MV-4-11 (cell line): ENCODE measurements around the gene ALDH1A2.
A peak's percentile ranks its signal among the peaks of the same experiment; 100 is the strongest.

Experiments
- DNase-seq: peaks from one replicate; lab custom pipeline; 2025; lab: John Stamatoyannopoulos, UW

The ALDH1A2 gene

DNA sequence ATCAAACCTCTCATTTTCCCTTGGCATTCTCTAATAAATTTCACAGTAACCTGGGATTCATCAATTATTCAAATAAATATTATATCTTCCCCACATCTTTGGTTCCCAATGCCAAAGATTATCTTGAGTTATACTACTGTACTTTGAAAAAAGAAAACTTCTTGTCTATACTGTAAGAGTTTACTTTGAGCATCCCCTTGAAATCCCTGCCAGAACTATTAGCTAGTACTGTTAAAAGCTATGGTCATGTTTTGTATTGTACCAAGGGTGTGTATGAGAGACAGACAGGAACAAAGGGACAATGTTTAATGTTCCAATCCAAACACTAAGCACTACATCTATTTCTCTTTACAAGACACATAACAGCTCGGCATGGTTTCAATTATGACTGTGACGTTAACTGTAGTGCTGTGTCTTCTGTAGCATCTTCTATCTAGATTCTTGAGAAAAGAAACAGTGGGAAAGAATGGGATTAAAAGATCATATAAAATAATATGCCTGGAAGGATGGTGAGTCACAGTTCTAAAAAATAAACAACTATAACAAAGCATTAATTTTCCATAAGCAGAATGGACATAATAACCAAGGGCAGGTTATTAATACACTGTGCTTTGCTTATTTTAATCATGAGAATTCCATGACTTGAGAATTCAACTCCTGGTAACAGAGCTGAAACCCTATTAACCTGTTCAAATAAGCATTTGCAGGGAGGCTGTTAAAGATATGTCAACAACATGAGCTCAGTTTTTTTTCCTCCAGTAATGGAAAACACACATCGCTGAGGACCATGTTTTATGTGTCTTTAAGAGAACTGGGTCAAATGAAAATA is 71.1 kb downstream of the ALDH1A2 start:
- DNase-seq: no peak

DNA sequence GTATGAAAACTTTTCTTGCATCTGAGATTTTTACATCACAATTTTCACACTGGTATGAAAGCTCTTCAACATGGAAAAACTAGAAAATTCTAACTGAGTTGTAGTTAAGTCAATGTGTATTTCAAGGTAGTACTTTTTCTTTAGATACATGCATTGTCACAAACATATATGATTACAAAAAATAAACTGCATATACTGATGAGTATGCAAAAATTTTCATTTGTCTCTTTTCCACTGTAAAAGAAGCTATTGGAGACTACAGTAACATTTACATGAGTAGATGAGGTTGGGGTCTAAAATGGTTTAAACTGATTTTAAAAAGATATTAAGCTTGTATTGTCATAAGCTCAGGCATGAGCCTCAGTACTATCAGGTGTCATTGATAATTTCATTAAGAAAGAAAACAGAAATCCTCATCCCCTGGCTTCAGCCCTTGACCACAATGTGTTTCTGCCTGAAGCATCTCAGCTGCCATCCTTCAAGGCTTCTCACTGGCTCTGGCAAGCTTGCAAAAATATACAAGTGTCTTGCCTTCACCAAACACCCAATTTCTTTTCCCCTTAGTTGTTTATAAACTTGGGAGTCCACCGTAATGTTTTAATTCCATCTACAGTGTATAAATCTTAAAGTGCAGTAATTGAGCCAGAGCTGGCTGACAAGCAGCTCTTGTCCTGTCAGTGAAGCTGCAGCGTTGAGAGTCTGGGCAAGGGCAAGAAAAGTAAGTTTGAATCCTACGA is 71.9 kb downstream of the ALDH1A2 start:
- DNase-seq: no peak

DNA sequence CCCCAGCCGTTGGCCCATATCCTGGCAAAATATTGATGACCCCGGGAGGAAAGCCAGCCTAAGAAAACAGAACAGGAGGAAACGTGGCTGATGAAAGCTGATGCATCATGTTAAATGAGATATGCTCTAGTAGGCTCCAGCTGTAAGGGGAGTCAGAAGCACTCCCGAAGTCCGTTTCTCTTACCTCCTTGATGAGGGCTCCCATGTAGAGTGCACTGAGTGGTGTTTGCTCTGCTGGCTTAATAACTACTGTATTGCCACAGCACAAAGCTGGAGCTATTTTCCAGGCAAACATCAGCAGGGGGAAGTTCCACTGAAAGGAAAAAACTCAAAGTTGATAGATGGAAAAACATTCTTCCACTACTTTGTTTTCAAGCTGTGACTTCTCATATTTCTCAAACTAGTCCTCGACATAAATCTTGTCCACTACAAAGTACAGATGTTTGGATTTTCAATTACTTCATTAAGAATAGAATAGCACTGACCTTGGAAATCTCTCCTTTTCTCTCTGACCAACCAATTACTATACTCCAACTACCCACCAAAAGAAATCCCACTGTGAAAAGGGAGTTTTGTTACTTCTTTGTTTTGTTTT is 72.7 kb downstream of the ALDH1A2 start:
- no peak for DNase-seq

DNA sequence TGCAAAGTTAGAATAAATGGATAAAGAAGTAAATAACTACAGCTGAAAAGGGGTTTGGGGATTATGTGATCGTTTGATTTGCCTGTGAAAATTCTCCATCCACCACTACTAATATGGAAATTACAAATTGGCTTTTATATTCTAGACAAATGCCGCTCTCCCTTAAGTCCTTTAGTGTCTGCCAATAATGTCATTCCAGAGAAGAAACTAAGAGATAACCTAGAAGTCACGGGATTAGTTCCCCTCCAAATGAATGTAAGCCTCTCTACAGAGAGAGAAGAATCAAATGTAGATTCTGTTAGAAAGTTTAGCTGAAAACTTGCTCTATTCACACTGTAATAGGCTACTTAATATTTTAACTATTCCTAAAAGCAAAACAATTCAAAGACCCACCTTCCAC is 92.0 kb downstream of the ALDH1A2 start:
- no peak for DNase-seq

DNA sequence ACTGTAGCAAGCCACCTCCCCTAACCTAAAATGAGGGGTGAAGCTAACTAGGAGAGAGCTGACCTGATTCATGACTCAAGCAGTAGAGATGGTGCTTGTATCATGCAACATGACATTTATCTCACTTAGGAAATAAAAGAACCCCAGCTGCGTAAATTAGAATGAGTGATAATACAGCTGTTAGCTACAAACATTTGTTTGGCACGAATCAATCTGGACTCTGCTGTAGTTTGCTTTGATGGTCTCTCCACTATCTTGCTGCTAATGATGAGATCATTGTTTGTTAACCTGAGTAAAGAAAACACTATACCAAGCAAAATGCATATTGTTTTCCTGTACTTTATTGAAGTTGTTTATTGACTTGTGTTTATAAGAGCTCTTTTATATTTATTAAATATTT is 92.6 kb downstream of the ALDH1A2 start:
- DNase-seq: no peak

DNA sequence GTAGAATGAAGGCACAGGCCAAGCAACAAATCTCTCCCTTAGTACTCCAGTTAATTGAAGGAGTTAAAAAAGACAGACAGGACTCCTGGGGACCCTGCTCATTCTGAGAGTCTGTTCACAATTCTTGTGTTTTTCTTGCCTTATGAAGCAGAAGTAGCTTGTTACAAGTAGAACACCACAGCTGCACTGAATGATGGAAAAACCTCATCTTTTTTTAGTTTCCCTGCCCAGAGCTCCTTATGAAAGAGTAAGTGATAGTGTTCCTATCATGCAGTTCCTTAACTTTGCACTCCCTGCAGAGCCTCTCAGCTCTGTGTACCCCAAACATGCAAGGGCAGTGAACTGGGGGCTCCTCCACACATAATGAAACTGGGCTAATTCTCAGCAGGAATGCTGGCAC is 95.5 kb downstream of the ALDH1A2 start:
- no peak for DNase-seq

DNA sequence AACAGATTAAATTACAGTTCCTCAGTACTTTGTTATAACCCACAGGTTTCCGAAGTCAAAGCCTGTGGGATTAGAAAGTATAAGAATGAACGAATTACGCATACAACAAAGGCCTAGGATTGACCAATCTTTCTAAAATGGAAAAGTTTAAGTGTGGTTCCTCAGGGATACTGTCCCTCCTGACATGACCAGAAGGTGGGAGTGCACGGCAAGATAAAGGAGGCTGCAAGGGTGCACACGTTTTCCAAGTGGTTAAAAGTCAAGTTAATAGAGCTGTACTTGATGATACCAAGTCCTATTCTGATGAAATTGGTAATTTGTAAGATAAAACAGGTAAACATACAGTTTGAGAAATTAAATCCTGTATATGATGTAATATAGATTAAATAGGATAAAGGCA is 96.2 kb downstream of the ALDH1A2 start:
- no peak for DNase-seq

DNA sequence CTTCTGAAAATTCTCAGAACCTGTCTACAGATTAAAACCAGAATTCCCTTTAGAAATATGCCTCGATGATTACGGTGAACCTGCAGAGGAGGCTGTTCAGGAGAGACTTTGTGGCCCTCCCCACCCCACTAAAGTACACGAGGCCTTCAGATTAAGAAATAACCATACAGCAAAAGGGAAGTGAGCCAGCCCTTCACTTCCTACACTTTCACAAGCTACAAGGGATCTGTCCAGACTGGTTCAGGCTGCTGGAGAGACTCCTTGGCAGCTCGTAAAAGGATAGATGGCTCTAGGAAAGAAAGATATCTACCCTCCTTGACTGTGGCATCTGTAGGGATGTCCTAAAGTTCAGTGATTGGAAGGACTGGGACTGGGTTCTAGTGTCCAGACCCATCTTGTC is 102.6 kb downstream of the ALDH1A2 start:
- DNase-seq: peak; percentile 55

DNA sequence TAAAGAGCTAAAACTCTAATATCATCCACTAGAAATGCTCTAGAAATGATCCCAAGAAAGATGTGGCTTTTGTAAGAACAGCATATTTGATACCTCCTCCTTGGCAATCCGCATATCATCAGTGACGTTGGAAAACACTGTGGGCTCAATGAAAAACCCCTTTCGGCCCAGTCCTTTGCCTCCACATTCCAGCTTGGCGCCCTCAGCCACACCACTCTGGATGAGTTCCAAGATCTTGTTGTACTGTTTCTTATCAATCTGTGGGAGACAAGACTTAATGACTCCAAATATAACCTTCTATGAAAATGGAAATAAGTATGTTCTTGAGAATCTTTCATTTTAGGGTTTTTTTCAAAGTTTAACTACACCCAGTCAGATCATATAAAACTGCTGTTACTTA is 103.6 kb downstream of the ALDH1A2 start:
- DNase-seq: no peak

DNA sequence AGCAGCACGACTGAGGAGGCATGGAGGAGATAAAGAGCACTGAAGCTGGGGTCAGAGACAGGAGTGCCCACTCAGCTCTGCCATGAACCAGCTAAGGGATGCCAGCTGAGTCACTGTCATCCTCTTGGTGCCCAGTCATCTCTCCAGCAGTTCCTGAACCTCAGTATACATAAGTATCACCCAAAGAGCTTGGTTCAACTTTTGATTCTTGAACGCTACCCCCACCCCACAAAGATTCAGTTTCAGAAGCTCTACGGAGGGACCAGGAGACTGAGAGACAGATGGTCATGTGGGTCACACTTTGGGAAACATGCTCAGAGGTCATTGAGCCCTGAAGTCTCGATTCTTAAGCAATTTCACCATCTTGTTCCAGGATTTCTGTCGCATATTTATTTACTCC is 108.4 kb downstream of the ALDH1A2 start:
- no peak for DNase-seq

DNA sequence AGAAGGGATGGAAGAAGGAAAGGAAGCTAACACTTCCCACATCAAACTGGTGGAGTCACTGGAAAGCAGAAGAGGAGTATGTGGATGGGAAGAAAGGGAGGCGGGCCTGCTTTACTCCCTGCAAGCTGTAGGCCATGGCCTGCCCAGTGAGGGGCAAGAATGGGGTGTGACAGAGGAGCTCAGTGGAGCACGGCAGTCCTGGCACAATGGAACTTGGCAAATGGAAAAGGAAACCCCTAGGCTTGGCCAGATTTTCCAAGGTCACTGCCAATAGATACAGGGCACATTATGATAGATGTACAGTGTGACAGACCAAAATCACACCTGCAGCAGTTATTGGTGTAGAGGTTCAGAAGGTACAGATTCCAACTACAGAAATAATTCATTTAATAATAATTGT is 111.6 kb downstream of the ALDH1A2 start:
- DNase-seq: no peak

DNA sequence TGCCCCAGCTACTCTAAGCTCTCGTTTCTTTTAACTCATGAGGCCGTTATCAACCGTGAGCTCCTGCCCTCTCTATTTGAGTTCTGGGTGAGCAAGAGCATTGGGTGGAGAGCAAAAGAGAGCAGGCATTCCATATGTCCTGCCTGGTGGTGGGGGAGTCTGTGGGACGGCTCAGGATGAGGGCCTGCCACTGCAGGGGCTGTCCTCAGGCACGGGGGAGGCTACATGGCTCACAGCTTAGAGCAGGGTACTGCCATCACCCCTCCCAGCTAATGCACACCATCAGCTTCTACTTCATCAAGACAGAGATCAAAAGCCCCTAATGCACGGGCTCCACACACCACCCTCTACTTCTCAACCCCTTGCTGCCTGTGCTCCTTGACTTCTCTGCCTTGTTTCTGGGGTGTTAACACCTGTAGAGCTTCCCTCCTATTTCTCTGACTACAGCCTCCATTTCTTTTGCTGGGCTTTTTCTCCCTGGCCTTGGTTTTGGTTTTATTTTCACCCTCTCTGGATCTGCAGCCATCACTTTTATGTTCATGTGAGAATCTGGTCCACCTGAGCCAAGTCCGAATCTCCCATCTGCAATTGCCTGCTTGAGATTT is 114.1 kb downstream of the ALDH1A2 start:
- no peak for DNase-seq

DNA sequence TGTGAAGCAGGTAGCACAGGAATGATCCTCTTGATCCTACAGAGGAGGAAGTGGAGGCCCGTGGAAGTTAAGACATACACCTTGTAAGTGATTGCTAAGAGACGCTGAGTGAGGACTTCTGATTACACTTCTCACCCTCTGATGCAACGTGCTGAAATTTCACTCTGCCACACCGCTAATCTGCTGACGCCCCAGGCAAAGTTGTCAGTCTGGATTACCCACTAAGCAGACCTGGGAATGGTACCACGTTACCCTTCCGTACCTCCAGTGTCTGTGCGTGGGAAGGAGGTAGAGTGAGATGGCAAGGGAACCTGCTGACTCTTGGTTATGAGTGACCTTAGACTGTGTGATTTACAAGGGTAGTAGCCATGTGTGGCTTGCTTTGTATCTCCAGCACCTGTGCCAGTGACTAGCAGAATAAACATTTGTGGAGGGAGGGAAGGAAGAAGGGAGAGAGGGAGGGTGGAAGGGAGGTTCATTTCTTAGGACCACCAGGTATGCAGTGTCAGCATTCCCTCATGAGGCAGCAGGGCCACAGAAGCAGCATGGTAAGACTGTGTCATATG is 115.0 kb downstream of the ALDH1A2 start:
- DNase-seq: no peak

DNA sequence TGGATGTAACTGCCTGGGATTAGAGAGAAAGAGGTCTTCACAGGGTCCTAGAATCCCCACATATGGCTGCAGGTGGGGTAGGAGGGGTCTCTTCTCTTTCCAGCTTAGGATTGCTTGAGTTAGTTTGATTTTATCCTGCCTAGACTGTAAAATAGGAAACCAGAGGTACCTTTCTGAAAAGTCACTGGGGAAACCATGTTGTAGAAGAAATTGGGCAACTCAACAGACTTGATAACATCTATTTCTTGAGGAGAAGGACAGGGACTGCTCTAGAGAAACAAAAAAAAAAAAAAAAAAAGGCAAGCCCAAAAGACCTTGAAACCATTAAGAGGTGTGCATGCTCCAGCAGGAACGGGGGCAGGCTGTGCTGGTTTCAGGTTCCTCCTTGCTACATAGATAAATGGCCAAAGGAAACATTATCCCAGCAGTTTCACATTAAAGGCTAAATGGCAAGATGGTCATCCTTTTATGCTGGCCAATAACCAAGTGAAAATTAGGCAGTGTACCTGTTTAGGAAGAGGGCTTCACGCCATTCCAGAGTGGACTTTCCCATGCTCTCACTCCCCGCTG is 116.1 kb downstream of the ALDH1A2 start:
- no peak for DNase-seq

DNA sequence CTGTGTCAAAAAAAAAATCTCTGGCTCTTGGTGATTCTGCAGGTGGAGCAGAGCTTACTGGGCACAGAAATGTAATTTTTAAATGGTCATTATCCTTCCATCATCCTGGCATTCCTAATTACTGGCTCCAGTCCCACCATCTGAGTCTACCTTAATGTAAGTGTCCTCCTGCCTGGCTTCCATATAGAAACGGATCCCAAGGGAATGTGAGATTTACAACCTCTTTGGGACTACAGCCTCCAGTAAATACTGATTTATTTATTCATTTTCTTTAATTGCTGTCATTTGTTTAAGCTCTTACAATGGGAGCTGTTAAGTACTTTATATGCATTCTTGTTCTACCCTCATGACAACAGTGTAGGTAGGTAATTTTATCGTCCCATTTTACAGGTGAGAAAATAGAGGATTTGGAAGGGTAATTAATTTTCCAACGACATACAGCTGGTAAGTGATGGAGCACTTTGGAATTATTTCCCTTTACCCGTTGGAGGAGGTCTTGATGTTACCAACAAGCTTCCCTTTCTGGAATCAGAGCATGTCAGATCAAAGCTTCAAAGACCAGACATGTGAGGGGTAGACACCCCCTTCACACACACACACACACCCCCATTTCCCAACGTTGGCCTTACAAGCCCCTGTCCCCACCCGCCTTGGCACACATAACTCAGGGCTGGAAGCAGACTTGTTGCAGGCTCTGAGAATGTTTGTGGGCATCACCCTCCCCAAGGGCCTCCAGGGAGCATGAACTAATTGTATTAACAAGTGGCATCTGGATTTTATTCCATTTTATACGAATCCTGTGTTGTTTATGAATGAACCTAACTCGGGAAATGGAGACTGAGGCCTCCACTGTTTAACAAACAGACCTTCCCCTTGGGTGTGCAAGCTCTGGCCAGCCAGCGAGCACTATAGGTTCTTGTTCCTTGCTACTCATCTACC is 116.9 kb downstream of the ALDH1A2 start:
- DNase-seq: no peak

DNA sequence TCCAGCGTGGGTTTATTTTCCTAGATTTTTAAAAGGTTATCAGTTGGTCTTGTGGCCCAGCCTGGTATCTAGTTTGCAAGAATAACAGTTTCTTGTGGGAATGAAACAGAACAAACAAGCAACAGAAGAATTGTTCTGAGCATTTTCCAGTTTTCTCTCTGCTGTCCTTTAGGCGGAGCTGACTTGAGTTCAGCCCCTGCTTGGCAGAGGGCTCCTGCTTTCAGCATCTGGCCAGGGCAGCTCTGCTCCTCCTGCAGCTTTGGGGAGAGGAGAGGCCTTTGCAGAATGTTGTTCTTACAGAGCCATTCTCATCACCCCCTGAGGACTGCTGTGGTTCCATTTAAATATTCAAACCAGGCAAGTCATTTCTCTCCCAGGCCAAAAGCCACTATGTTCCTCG is 117.7 kb downstream of the ALDH1A2 start:
- DNase-seq: no peak

DNA sequence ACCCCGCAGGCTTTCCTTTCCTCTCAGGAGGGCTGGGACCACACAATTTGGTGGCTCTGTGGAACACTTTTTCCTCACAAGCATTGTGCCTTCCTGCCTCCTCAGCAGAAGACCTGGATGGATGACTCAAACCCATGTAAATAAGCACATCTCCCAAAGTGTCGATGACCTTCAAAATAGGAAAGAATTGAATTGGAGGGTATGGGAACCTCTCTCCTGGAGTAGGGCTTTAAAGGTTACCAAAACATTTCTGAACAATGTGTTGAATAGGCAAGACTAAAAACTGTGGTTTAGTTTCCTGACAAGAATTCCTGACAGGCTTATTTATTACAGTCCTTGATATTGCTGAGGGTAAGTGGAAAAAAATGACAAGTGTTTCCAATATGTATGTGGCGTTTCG is 118.2 kb downstream of the ALDH1A2 start:
- no peak for DNase-seq

DNA sequence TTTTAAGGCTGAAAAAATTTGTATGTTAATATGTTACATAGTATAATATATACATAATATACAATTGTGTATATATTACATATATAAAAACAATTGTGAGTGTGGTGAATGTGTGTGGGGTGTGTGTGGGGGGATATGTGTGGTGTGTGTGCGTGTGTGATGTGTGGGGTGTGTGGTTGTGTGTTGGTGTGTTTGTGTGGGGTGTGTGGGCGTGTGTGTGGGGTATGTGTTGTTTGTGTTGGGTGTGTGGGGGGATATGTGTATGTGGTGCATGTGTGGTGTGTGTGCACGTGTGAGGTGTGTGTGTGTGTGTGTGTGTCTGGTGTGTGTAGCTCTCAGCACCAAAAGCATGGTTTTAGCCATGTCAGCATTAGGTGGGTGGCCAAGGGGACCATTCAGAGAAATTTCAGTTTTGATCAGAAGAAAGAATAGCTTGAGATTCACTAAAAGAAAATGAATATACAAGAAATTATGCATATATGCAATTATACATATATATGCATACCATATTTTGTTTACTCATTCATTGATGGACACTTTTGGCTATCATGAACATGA is 118.9 kb downstream of the ALDH1A2 start:
- no peak for DNase-seq

DNA sequence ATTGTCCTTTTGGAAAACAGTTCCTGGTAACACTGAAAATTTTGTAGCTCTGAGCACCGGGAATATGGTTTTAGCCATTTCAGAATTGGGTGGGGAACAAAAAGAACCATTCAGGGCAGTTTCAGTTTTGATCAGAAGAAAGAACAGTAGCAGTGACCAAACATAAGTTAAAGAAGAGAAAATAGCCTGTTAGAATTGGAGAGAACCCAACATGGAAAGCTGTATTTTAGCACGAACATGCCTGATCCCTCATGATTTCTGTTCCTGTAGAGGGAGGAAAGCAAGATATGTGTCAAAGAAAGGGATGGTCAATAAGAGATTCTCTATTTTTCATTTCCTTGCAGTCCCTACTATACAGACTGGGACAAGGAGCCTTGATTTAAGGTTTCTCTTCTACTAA is 119.9 kb downstream of the ALDH1A2 start:
- no peak for DNase-seq

DNA sequence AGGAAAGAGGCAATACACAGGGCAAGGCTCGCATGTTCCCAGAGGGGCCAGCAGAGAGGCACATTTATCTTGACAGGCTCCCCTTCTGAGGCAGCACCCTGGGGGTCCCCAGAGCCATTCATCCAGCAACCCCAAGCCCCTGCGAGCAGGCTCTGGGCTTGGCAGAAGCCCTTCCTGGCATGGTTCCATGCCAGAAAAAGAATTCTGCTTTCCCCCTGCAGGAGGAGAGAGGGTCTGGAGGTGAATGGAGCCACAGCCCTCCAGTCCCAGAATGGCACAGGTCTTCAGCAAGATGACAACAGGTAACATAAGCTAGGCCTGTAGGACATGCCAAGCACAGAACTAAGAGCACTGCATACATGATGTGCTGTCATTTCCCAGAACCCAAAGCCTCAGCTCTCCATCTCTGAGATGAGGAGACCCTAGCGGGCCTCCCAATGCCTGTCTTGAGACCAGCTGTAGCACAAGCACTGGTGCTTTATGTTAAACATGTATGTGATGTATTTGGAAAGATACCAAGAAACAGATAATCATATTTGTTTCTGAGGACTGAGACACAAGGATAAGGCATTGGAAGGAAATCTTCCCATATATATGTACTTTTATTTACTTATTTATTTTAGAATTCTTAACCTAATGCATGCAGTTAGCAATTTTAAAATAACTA is 121.6 kb downstream of the ALDH1A2 start:
- DNase-seq: no peak
